GM12878 (cell line): Measurements from ENCODE around the gene SCAMP1. TPM values are rescaled to one million over a fixed set of nuclear protein-coding genes. Genes with fewer than 3 reads are reported as not detected.

ENCODE experiments used
- BCL11A ChIP-seq: IDR thresholded peaks from 2 replicates; pipeline ENCODE4 v1.6.1; 2011; ENCODE audit warnings: low read depth, low read length
- E2F8 ChIP-seq: fragments of 450-650 bp; IDR thresholded peaks from 2 replicates; pipeline ENCODE4 v1.6.1; 2018; ENCODE audit warnings: mild to moderate bottlenecking, low read depth, moderate library complexity; ENCODE audit not compliant: partially characterized antibody
- LARP7 ChIP-seq: fragments of 450-650 bp; IDR thresholded peaks from 2 replicates; pipeline ENCODE4 v1.6.1; 2017; ENCODE audit warnings: mild to moderate bottlenecking
- NKRF ChIP-seq: fragments of 450-650 bp; conservative IDR thresholded peaks from 2 replicates; pipeline ENCODE4 v1.6.1; 2017; ENCODE audit warnings: mild to moderate bottlenecking, moderate library complexity
- PBX3 ChIP-seq: IDR thresholded peaks from 2 replicates; pipeline ENCODE4 v1.6.1; 2011; ENCODE audit warnings: mild to moderate bottlenecking, low read depth, low read length, moderate library complexity; ENCODE audit not compliant: insufficient replicate concordance
- RELA ChIP-seq: fragments of 450-650 bp; IDR thresholded peaks from 2 replicates; pipeline ENCODE4 v1.8.0; 2014; ENCODE audit warnings: borderline replicate concordance; ENCODE audit not compliant: partially characterized antibody
- polyA plus RNA-seq, 11 experiments: library from polyadenylated mRNA; depleted of rRNA in 4 of 11; unstranded in 6 of 11; stranded (reverse) in 5 of 11; fragments of >200 nt; fragmentation: Nextera tagmentation in 4 of 11; fragmentation: Illumina TruSeq in 1 of 11; extraction: Ambion mirVana in 4 of 11; extraction: Trizol in 1 of 11; gene quantifications; 1 replicate in 1 of 11; 2 replicates in 10 of 11; pipeline versions ENCODE4 v1.2.1 to v1.2.3, GENCODE V29; 2011 to 2016; ENCODE audit warnings: inconsistent platforms in 2 of 11, missing spikeins in 2 of 11, low read depth in 1 of 11
- total RNA-seq, 4 experiments: library from RNA; depleted of rRNA in 3 of 4; stranded (reverse); fragments of >200 nt in 3 of 4; fragmentation: Illumina TruSeq in 1 of 4; extraction: Trizol in 1 of 4; gene quantifications; 2 replicates each; pipeline versions ENCODE4 v1.2.1 to v1.2.3, GENCODE V29; 2013 to 2021

The SCAMP1 gene
- total and polyA plus RNA-seq, 10 of the 15 experiments (the other 5 are each of a cell fraction or from before 2014, with no cell fraction given), result 6.4 to 27.9 (median 20.0) TPM

GRCh38 chr5:78467140-78467539 lies 106.7 kb downstream of the SCAMP1 start (continued):
- TF ChIP-seq NKRF, result no peak
- TF ChIP-seq PBX3, result no peak
- TF ChIP-seq LARP7, result no peak
- no peak for TF ChIP-seq E2F8
- no peak for TF ChIP-seq BCL11A
- TF ChIP-seq RELA, result no peak
